ENCODE data around the gene NEK2. TPM values are rescaled to one million over a fixed set of nuclear protein-coding genes. Genes with fewer than 3 reads are reported as not detected.

Gene NEK2
- total RNA-seq, 1 experiment from 2014 or later, result 17.6 TPM

GRCh38 chr1:211654838-211655787, 20.3 kb downstream of the NEK2 start:
- Histone ChIP-seq H3K27ac (ENCODE audit: insufficient read length, low read depth, low read length) (no peak overlapping the region), H3K56ac (ENCODE audit: insufficient read length, low read depth, low read length) (no peak overlapping the region), H4K91ac (ENCODE audit: insufficient read length, low read depth, low read length) (no peak overlapping the region), H2BK5ac (ENCODE audit: insufficient read length, low read length) (no peak overlapping the region), H4K8ac (replicated peaks; ENCODE audit: insufficient read length, low read depth, low read length) (no peak overlapping the region), H4K20me1 (ENCODE audit: control insufficient read depth, insufficient read depth, insufficient read length) (no peaks in the 10 kb centered on the region), H3K9ac (ENCODE audit: extremely low read depth, insufficient read length, low read length) (no peak overlapping the region), H3K23ac (ENCODE audit: insufficient read length, low read depth, low read length) (no peak overlapping the region), H3K18ac (ENCODE audit: insufficient read length, low read depth, low read length) (no peak overlapping the region), H3K79me2 (ENCODE audit: insufficient read depth, low read length) (no peaks in the 10 kb centered on the region), H4K5ac (ENCODE audit: insufficient read length, low read depth, low read length) (no peak overlapping the region), H3K79me1 (ENCODE audit: insufficient read depth, low read depth, low read length, poor library complexity, severe bottlenecking) (no peaks in the 10 kb centered on the region), H2BK20ac (ENCODE audit: low read depth, low read length, poor library complexity, severe bottlenecking) (no peak overlapping the region), H3K27me3 (ENCODE audit: insufficient read depth, low read length) (no peaks in the 10 kb centered on the region), H2AFZ (ENCODE audit: low read length) (no peak overlapping the region), H3K4me1 (ENCODE audit: insufficient read depth, low read length) (no peaks in the 10 kb centered on the region), H3K4me2 (ENCODE audit: insufficient read depth, insufficient read length, low read length) (no peak overlapping the region), H2BK12ac (ENCODE audit: insufficient read length, low read depth, low read length) (no peak overlapping the region), H2BK15ac (ENCODE audit: low read depth, low read length) (no peak overlapping the region), H2BK120ac (ENCODE audit: low read depth, low read length, poor library complexity, severe bottlenecking) (no peak overlapping the region), H3T11ph (ENCODE audit: low read length) (no peak overlapping the region), H3K9me3 (ENCODE audit: control insufficient read depth, low read depth, low read length) (no peaks in the 10 kb centered on the region), H3K14ac (ENCODE audit: insufficient read depth, low read length) (no peak overlapping the region), H3K23me2 (ENCODE audit: insufficient read length, low read depth, low read length, poor library complexity, severe bottlenecking) (no peaks in the 10 kb centered on the region), H2AK5ac (ENCODE audit: insufficient read length, low read length) (no peak overlapping the region), H3K4ac (ENCODE audit: low read depth, low read length) (no peak overlapping the region)
- peak; percentile 97 for TF ChIP-seq CTCF (conservative IDR thresholded peaks at IDR 0.05)
- peak; percentile 88 for DNase-seq
- Mint-ChIP-seq H3K9me3 (no peaks in the 10 kb centered on the region), H3K4me3 (no peak overlapping the region; a peak in 1 of 5 replicates), H3K4me1 (peaks cover 6 to 22% of the 10 kb centered on the region in 2 experiments), H3K27me3 (ENCODE audit: low read depth) (peaks cover 5% of the 10 kb centered on the region; the same call in 1 of the 2 replicates), H3K27ac (no peak overlapping the region), H3K36me3 (ENCODE audit: insufficient read depth in 1 of 3, low read depth in 3 of 3) (no peaks in the 10 kb centered on the region)
- no CpG with 5 or more reads among the region's 27 CpGs for WGBS (ENCODE audit: extremely low coverage, insufficient read length, low lambda C conversion rate)
